Activated CD4-positive, alpha-beta T cell treated with anti-CD3 and anti-CD28 coated beads for 36 hours (primary cell): ENCODE results near the gene TOX3. TPM values are rescaled to one million over a fixed set of nuclear protein-coding genes. Genes with fewer than 3 reads are reported as not detected.

Experiments used
- ATAC-seq: fragments of 200-7000 bp; cut with Tn5 transposase; one replicate; pipeline ENCODE4 v1.10.0; 2021; ENCODE audit warnings: mild to moderate bottlenecking, moderate library complexity
- CTCF ChIA-PET: fragments of 350-600 bp; sonication (Branson Sonifier 250); formaldehyde crosslinking; loops from one replicate; lab custom pipeline; 2021; ENCODE audit warnings: antibody characterized with exemption; lab: Charles Lee
- POLR2A ChIA-PET: fragments of 350-600 bp; sonication (Branson Sonifier 250); formaldehyde crosslinking; loops from one replicate; lab custom pipeline; 2021; ENCODE audit warnings: antibody characterized with exemption, inconsistent platforms; lab: Charles Lee
- DNase-seq: peaks from one replicate; pipeline ENCODE4 v3.0.0-alpha.2; 2020
- H3K27ac Mint-ChIP-seq: one replicate; pipeline ENCODE4 v1.8.0; 2021; ENCODE audit warnings: mixed read lengths
- H3K27me3 Mint-ChIP-seq: one replicate; pipeline ENCODE4 v1.8.0; 2021; ENCODE audit warnings: mixed read lengths
- H3K36me3 Mint-ChIP-seq: one replicate; pipeline ENCODE4 v1.8.0; 2021; ENCODE audit warnings: low read depth, mixed read lengths
- H3K4me1 Mint-ChIP-seq: one replicate; pipeline ENCODE4 v1.8.0; 2021; ENCODE audit warnings: mixed read lengths
- H3K4me3 Mint-ChIP-seq: one replicate; pipeline ENCODE4 v1.8.0; 2021; ENCODE audit warnings: mild to moderate bottlenecking, moderate library complexity, mixed read lengths
- H3K9me3 Mint-ChIP-seq: one replicate; pipeline ENCODE4 v1.8.0; 2021; ENCODE audit warnings: low read depth, mixed read lengths
- intact Hi-C, 2 experiments: fragments of 100-400 bp; cut with DNase I in 1 of 2; cut with micrococcal nuclease in 1 of 2; formaldehyde crosslinking; loops; one replicate each; pipeline versions ENCODE4 v1.14.2 to v1.15.1; 2022 to 2024; cut with DNase I, micrococcal nuclease
- total RNA-seq, 2 experiments: library from RNA; stranded (reverse); gene quantifications; one replicate each; pipeline ENCODE4 v1.2.3, GENCODE V29; 2021

The TOX3 gene
- total RNA-seq, 2 experiments from 2014 or later, result not detected

GRCh38 chr16:52437277-52437670 lies 109.7 kb downstream of the TOX3 start:
- ATAC-seq (no peak), DNase-seq (no peak)
- CTCF ChIA-PET, result interaction anchor here (0.6 kb wide), 1 partner anchor 86 kb away, joined by 5 read pairs; no protein-coding TSS in a partner anchor
- POLR2A ChIA-PET, result no interaction called here
- Mint-ChIP-seq H3K9me3 (peaks cover 2% of the 10 kb centered on the region), H3K4me1 (no peaks in the 10 kb centered on the region), H3K27ac (no peak overlapping the region), H3K27me3 (no peaks in the 10 kb centered on the region), H3K4me3 (no peak overlapping the region), H3K36me3 (no peaks in the 10 kb centered on the region)
- intact Hi-C loops, result no loop called here

- no peaks in the 10 kb centered on the region for H3K27me3 Mint-ChIP-seq
- ATAC-seq, result no peak
- H3K4me3 Mint-ChIP-seq, result no peak overlapping the region
- no peak for DNase-seq
- intact Hi-C loops, result no loop called here
- POLR2A ChIA-PET, result no interaction called here
- H3K27ac Mint-ChIP-seq, result no peak overlapping the region
- no peaks in the 10 kb centered on the region for H3K4me1 Mint-ChIP-seq
- CTCF ChIA-PET, result interaction anchor here (0.6 kb wide), 1 partner anchor 87 kb away, joined by 5 read pairs; no protein-coding TSS in a partner anchor
- H3K36me3 Mint-ChIP-seq, result no peaks in the 10 kb centered on the region
- peaks cover 2% of the 10 kb centered on the region for H3K9me3 Mint-ChIP-seq
These were observed 110.3 kb downstream of the TOX3 start for GRCh38 chr16:52436339-52437276.

- ChIA-PET CTCF (no interaction called here), POLR2A (no interaction called here)
- DNase-seq (no peak), ATAC-seq (no peak)
- H3K9me3 Mint-ChIP-seq, result no peaks in the 10 kb centered on the region
- intact Hi-C loops, result no loop called here
- no peaks in the 10 kb centered on the region for H3K27me3 Mint-ChIP-seq
- H3K4me3 Mint-ChIP-seq, result no peak overlapping the region
- H3K27ac Mint-ChIP-seq, result no peak overlapping the region
- H3K36me3 Mint-ChIP-seq, result no peaks in the 10 kb centered on the region
- no peaks in the 10 kb centered on the region for H3K4me1 Mint-ChIP-seq
These were observed 112.7 kb downstream of the TOX3 start for GRCh38 chr16:52434224-52434623.

GRCh38 chr16:52433643-52434042 lies 113.3 kb downstream of the TOX3 start:
- Mint-ChIP-seq H3K4me1 (no peaks in the 10 kb centered on the region), H3K4me3 (no peak overlapping the region), H3K27me3 (no peaks in the 10 kb centered on the region), H3K27ac (no peak overlapping the region), H3K9me3 (no peaks in the 10 kb centered on the region), H3K36me3 (no peaks in the 10 kb centered on the region)
- ChIA-PET CTCF (no interaction called here), POLR2A (no interaction called here)
- intact Hi-C loops, result no loop called here
- ATAC-seq (no peak), DNase-seq (no peak)

- Mint-ChIP-seq H3K4me1 (no peaks in the 10 kb centered on the region), H3K27me3 (no peaks in the 10 kb centered on the region), H3K4me3 (no peak overlapping the region), H3K36me3 (no peaks in the 10 kb centered on the region), H3K9me3 (no peaks in the 10 kb centered on the region), H3K27ac (no peak overlapping the region)
- intact Hi-C loops, result no loop called here
- no peak for DNase-seq
- ChIA-PET POLR2A (interaction anchor here (0.5 kb wide), 1 partner anchor 90 kb away, joined by 3 read pairs; no protein-coding TSS in a partner anchor), CTCF (interaction anchor here (0.6 kb wide), 1 partner anchor 8 kb away, joined by 3 read pairs; no protein-coding TSS in a partner anchor)
- ATAC-seq, result no peak
These were observed 122.4 kb downstream of the TOX3 start for GRCh38 chr16:52424591-52424990.

GRCh38 chr16:52422307-52422706 lies 124.6 kb downstream of the TOX3 start:
- H3K9me3 Mint-ChIP-seq, result peaks cover 2% of the 10 kb centered on the region
- POLR2A ChIA-PET, result no interaction called here
- no peak for DNase-seq

GRCh38 chr16:52418201-52418600 lies 128.7 kb downstream of the TOX3 start:
- ChIA-PET CTCF (no interaction called here), POLR2A (no interaction called here)
- H3K4me3 Mint-ChIP-seq, result no peak overlapping the region
- H3K36me3 Mint-ChIP-seq, result no peaks in the 10 kb centered on the region
- ATAC-seq (no peak), DNase-seq (no peak)
- no peaks in the 10 kb centered on the region for H3K27me3 Mint-ChIP-seq
- intact Hi-C loops, result no loop called here
- peaks cover 4% of the 10 kb centered on the region for H3K9me3 Mint-ChIP-seq
- no peak overlapping the region for H3K27ac Mint-ChIP-seq
- H3K4me1 Mint-ChIP-seq, result no peaks in the 10 kb centered on the region

More at GRCh38 chr16:52422307-52422706, 124.6 kb downstream of the TOX3 start:
- Mint-ChIP-seq H3K4me3 (no peak overlapping the region), H3K4me1 (no peaks in the 10 kb centered on the region), H3K36me3 (no peaks in the 10 kb centered on the region), H3K27ac (no peak overlapping the region), H3K27me3 (no peaks in the 10 kb centered on the region)
- intact Hi-C loops, result no loop called here
- no peak for ATAC-seq
- CTCF ChIA-PET, result no interaction called here

GRCh38 chr16:52416888-52417287 lies 130.1 kb downstream of the TOX3 start:
- no peak overlapping the region for H3K27ac Mint-ChIP-seq

GRCh38 chr16:52411011-52411410 lies 135.9 kb downstream of the TOX3 start:
- Mint-ChIP-seq H3K9me3 (peaks cover 3% of the 10 kb centered on the region), H3K4me1 (no peaks in the 10 kb centered on the region), H3K27ac (no peak overlapping the region), H3K4me3 (no peak overlapping the region), H3K27me3 (no peaks in the 10 kb centered on the region), H3K36me3 (no peaks in the 10 kb centered on the region)
- ATAC-seq, result no peak
- CTCF ChIA-PET, result no interaction called here
- no peak for DNase-seq
- intact Hi-C loops, result no loop called here
- POLR2A ChIA-PET, result no interaction called here

More at GRCh38 chr16:52416888-52417287, 130.1 kb downstream of the TOX3 start:
- H3K4me1 Mint-ChIP-seq, result no peaks in the 10 kb centered on the region
- H3K27me3 Mint-ChIP-seq, result no peaks in the 10 kb centered on the region
- no peak for ATAC-seq
- H3K9me3 Mint-ChIP-seq, result peaks cover 5% of the 10 kb centered on the region
- intact Hi-C loops, result no loop called here
- no peak for DNase-seq
- ChIA-PET CTCF (interaction anchor here (1.2 kb wide), 1 partner anchor 8 kb away, joined by 3 read pairs; no protein-coding TSS in a partner anchor), POLR2A (no interaction called here)
- no peak overlapping the region for H3K4me3 Mint-ChIP-seq
- no peaks in the 10 kb centered on the region for H3K36me3 Mint-ChIP-seq

GRCh38 chr16:52408191-52408845 lies 138.6 kb downstream of the TOX3 start:
- ChIA-PET POLR2A (no interaction called here), CTCF (interaction anchor here (0.7 kb wide), 1 partner anchor 21 kb away, joined by 3 read pairs; no protein-coding TSS in a partner anchor)
- Mint-ChIP-seq H3K4me3 (no peak overlapping the region), H3K27ac (no peak overlapping the region), H3K4me1 (no peaks in the 10 kb centered on the region), H3K27me3 (no peaks in the 10 kb centered on the region), H3K9me3 (peaks cover 6% of the 10 kb centered on the region), H3K36me3 (no peaks in the 10 kb centered on the region)
- no peak for DNase-seq
- no peak for ATAC-seq
- intact Hi-C loops, result no loop called here

GRCh38 chr16:52407778-52408177 lies 139.2 kb downstream of the TOX3 start:
- DNase-seq (no peak), ATAC-seq (no peak)
- no peaks in the 10 kb centered on the region for H3K36me3 Mint-ChIP-seq
- peaks cover 4% of the 10 kb centered on the region for H3K9me3 Mint-ChIP-seq
- CTCF ChIA-PET, result interaction anchor here (0.7 kb wide), 2 partner anchors 18 to 21 kb away, joined by 3 to 4 read pairs; no protein-coding TSS in a partner anchor
- POLR2A ChIA-PET, result no interaction called here
- H3K27me3 Mint-ChIP-seq, result no peaks in the 10 kb centered on the region
- no peak overlapping the region for H3K27ac Mint-ChIP-seq
- H3K4me1 Mint-ChIP-seq, result no peaks in the 10 kb centered on the region
- no peak overlapping the region for H3K4me3 Mint-ChIP-seq
- intact Hi-C loops, result no loop called here
